Stimulated activated naive CD8-positive, alpha-beta T cell treated with anti-CD3 and anti-CD28 coated beads, Interleukin-15, amount 100 ng/mL, for 72 hours (primary cell): Measurements from ENCODE around the gene IGF1R.

Source experiments
- ATAC-seq: fragments of 150-1000 bp; cut with Tn5 transposase; 2 replicates; pipeline ENCODE4 v1.10.0; 2021; ENCODE audit warnings: mild to moderate bottlenecking, moderate library complexity
- DNase-seq, 2 donors: peaks; one replicate each; pipeline ENCODE4 v3.0.0; 2021 to 2022
- H3K27ac Mint-ChIP-seq, 2 donors: one replicate each; pipeline ENCODE4 v1.8.0; 2022; ENCODE audit warnings: mild to moderate bottlenecking in 2 of 2, mixed read lengths in 2 of 2, moderate library complexity in 2 of 2
- H3K27me3 Mint-ChIP-seq: one replicate; pipeline ENCODE4 v1.8.0; 2022; ENCODE audit warnings: mixed read lengths
- H3K4me1 Mint-ChIP-seq: one replicate; pipeline ENCODE4 v1.8.0; 2022; ENCODE audit warnings: mild to moderate bottlenecking, mixed read lengths
- H3K4me3 Mint-ChIP-seq, 2 donors: one replicate each; pipeline ENCODE4 v1.8.0; 2022; ENCODE audit warnings: mild to moderate bottlenecking in 2 of 2, mixed read lengths in 2 of 2, moderate library complexity in 1 of 2
- H3K9me3 Mint-ChIP-seq, 2 donors: one replicate each; pipeline ENCODE4 v1.8.0; 2022; ENCODE audit warnings: mixed read lengths in 2 of 2

Gene IGF1R

DNA sequence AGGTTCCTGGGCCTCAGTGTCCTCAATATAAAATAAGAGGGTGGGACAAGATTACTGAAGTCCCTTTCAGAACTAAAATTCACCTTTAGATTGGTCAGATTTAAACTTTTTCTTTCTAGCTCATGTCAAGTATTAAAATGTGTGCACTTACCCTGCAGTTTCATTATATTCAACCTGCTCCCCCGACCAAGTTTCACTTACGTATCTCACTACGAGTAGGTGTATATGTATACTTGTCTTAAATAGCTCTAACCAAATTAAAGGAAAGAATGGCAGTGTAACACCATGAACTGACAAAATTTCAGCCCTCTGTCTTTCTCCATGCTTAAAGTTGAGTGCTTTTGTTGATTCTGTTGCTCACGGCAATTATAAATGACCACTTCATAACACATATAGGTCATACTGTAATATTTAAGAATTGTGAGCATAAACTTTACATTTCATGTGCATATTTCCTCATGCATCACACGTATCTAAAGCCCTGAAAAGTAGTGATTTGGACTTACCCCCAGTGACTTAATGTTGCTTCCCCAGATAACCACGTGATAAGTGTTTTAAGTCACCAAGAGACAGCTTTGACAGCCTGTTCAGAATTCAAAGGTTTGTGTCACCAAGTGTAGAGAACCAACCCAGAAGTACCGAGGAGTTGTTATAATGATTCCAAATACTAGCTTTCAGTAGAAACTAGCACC, 289.2 kb downstream of the IGF1R start:
- peak overlapping the region in 1 of 2 donors; percentile 40 for H3K27ac Mint-ChIP-seq
- DNase-seq = no peak
- no peak overlapping the region for H3K4me3 Mint-ChIP-seq
- ATAC-seq = peak; percentile 91
- no peaks in the 10 kb centered on the region for H3K9me3 Mint-ChIP-seq
- H3K27me3 Mint-ChIP-seq = no peaks in the 10 kb centered on the region
- peaks cover 18% of the 10 kb centered on the region for H3K4me1 Mint-ChIP-seq

GRCh38 chr15:98938105-98938417, 289.7 kb downstream of the IGF1R start:
- H3K27ac Mint-ChIP-seq = peak overlapping the region in 1 of 2 donors; percentile 40
- peaks cover 18% of the 10 kb centered on the region for H3K4me1 Mint-ChIP-seq
- H3K27me3 Mint-ChIP-seq = no peaks in the 10 kb centered on the region
- no peak overlapping the region for H3K4me3 Mint-ChIP-seq
- ATAC-seq (peak; percentile 64), DNase-seq (no peak)
- H3K9me3 Mint-ChIP-seq = no peaks in the 10 kb centered on the region

DNA sequence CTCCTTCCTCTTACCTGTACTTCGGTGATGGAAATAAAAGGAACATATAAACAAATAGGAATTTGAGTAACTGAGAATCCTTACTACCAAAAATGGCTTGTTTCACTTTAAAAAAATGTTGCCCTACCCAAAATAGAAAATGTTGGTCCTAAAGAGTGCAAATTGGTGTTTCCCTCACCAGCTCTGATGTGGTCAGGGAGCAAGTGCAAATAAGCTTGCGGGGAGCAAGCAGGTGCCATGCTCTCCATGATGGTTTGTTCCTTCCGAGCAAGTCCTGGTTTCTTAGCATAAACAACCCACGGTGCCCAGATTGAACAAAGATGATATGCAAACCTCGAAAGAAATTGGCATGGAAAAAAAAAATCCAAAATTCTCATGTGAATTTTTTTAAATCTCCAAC, 290.5 kb downstream of the IGF1R start:
- DNase-seq = no peak
- Mint-ChIP-seq H3K27me3 (no peaks in the 10 kb centered on the region), H3K4me1 (peaks cover 18% of the 10 kb centered on the region), H3K4me3 (no peak overlapping the region), H3K9me3 (no peaks in the 10 kb centered on the region), H3K27ac (no peak overlapping the region)
- no peak for ATAC-seq

DNA sequence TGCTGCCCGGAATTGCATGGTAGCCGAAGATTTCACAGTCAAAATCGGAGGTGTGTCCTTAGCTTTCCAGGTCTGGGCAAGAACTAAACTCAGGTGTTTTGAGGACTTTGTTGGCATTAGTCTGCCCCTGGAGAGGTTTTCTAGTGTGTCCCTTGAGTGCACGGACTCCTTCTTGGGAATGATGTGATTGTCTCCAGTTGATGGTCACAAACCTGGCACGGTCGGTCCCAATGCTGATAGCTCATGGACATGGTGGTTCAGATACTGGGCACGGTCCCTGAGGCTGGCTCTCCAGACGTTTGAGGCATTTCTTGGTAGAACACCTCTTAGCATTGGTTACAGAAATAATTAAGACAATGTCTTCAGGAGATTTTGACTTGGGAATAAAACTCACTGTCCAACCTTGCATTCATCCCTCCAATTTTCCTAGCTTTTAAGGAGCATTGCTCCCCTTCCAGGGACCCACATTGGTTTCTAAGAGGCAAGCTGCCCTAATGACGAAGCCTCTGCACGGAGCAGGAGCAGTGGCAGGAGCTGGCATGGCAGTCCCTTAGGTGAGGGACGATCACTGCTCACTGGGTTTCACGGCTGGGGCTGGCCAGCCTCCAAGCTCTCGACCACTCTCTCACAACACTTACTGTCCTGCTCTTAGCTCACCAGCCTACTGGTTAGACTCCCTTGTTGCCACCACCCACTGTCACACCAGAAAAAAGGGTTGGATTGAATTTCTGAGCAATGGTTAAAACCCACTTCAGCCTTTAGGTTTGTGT, 291.2 kb downstream of the IGF1R start:
- DNase-seq (no peak), ATAC-seq (no peak)
- Mint-ChIP-seq H3K4me1 (peaks cover 18% of the 10 kb centered on the region), H3K27me3 (no peaks in the 10 kb centered on the region), H3K27ac (no peak overlapping the region), H3K9me3 (no peaks in the 10 kb centered on the region), H3K4me3 (no peak overlapping the region)

GRCh38 chr15:98941595-98942255, 293.4 kb downstream of the IGF1R start:
- no peaks in the 10 kb centered on the region for H3K9me3 Mint-ChIP-seq
- no peaks in the 10 kb centered on the region for H3K27me3 Mint-ChIP-seq
- ATAC-seq = no peak
- no peak for DNase-seq
- H3K4me1 Mint-ChIP-seq = peaks cover 17% of the 10 kb centered on the region
- H3K27ac Mint-ChIP-seq = no peak overlapping the region
- no peak overlapping the region for H3K4me3 Mint-ChIP-seq

- Mint-ChIP-seq H3K27ac (peak overlapping the region; percentile 19 to 44), H3K9me3 (no peaks in the 10 kb centered on the region), H3K4me3 (no peak overlapping the region), H3K4me1 (peaks cover 10% of the 10 kb centered on the region), H3K27me3 (no peaks in the 10 kb centered on the region)
- no peak for DNase-seq
- ATAC-seq = no peak
These were observed 294.1 kb downstream of the IGF1R start for GRCh38 chr15:98942431-98942830.

- Mint-ChIP-seq H3K4me1 (peaks cover 4% of the 10 kb centered on the region), H3K27ac (peak overlapping the region in 1 of 2 donors; percentile 92), H3K9me3 (no peaks in the 10 kb centered on the region), H3K4me3 (no peak overlapping the region), H3K27me3 (no peaks in the 10 kb centered on the region)
- DNase-seq (no peak), ATAC-seq (no peak)
These were observed 294.7 kb downstream of the IGF1R start for GRCh38 chr15:98943051-98943508.

DNA sequence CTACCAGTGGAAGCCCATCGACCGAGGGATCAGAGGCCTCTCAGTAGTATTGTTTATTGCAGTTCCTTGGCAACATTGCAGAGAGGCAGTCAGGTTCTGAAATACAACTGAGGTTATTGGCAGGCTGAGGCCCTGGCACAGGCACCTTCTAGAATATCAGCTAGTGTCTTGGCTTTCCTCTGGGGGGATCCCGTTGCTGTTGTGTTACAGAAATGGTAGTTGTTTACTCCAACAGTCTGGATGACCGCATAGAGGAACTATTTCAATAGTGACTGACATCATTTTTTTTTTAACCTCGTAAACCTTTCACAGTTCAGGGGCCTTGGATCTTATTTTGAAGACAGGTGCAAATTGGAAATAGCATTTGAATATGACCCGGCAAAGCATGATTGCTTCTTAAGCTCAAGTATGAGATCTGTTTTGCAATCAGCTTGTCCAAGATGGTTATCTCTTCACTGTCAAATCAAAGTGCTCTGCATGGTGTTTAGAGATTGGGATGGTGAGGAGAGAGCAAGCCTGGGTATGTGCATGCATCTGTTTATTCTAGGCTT, 295.3 kb downstream of the IGF1R start:
- no peaks in the 10 kb centered on the region for H3K9me3 Mint-ChIP-seq
- H3K4me1 Mint-ChIP-seq = no peaks in the 10 kb centered on the region
- no peak for ATAC-seq
- no peaks in the 10 kb centered on the region for H3K27me3 Mint-ChIP-seq
- DNase-seq = no peak
- H3K4me3 Mint-ChIP-seq = no peak overlapping the region
- no peak overlapping the region for H3K27ac Mint-ChIP-seq

DNA sequence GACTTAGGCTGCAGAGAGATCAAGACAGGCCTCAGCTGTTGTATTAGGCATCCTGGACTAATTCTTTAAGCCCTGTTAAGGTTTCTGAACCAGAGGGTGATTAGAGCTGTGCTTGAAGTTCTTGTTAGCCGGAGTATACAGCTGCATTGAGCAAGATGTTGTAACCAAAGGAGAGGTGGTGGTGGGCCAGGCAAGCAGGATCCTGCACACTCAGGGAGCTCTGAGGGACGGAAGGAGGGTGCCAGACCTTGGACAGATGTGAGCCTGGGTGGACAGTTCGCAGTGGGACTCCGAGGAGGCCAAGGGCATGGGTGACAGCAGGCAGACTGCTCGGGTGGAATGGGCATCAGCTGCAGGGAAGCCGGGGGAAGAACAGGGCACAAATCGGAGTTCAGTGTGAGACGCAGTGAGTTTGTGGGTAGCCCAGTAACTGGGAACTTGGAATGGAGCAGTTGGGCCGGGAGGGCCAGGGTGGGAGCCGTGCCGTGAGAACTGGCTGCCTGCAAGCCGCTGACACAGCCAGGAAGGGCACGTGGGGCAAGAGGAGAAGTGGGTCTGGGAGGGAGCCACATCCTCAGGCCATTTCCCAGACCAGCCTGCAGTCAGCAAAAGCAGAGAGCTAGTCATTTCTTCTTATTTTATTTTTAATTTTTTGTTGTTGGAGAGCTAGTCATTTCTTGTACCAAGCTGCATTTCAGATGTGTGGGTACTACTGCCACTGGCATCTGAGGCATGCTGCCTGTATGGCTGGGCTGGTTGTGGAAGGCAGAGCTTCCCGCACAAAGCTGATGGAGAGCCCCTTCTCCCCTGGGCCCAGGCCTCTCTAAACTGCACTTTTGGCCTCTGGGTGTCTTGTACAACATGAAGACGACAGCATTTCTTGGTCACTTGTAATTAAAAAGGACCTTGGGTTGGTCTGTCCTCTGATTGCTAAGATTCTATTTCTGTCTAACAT, 298.2 kb downstream of the IGF1R start:
- DNase-seq (no peak), ATAC-seq (no peak)
- no peaks in the 10 kb centered on the region for H3K27me3 Mint-ChIP-seq
- H3K4me3 Mint-ChIP-seq = no peak overlapping the region
- H3K27ac Mint-ChIP-seq = peak overlapping the region in 1 of 2 donors; percentile 6
- H3K9me3 Mint-ChIP-seq = no peaks in the 10 kb centered on the region
- peaks cover 7% of the 10 kb centered on the region for H3K4me1 Mint-ChIP-seq

- H3K27ac Mint-ChIP-seq = no peak overlapping the region
- peaks cover 25% of the 10 kb centered on the region for H3K4me1 Mint-ChIP-seq
- no peak for DNase-seq
- ATAC-seq = no peak
- no peak overlapping the region for H3K4me3 Mint-ChIP-seq
- no peaks in the 10 kb centered on the region for H3K27me3 Mint-ChIP-seq
- no peaks in the 10 kb centered on the region for H3K9me3 Mint-ChIP-seq
These were observed 300.1 kb downstream of the IGF1R start for GRCh38 chr15:98948456-98948855.

GRCh38 chr15:98948941-98949340, 300.6 kb downstream of the IGF1R start:
- no peaks in the 10 kb centered on the region for H3K9me3 Mint-ChIP-seq
- no peak overlapping the region for H3K4me3 Mint-ChIP-seq
- no peak for DNase-seq
- peaks cover 27% of the 10 kb centered on the region for H3K4me1 Mint-ChIP-seq
- H3K27me3 Mint-ChIP-seq = no peaks in the 10 kb centered on the region
- ATAC-seq = no peak
- H3K27ac Mint-ChIP-seq = no peak overlapping the region

- no peak overlapping the region for H3K4me3 Mint-ChIP-seq
- no peaks in the 10 kb centered on the region for H3K9me3 Mint-ChIP-seq
- ATAC-seq (no peak), DNase-seq (no peak)
- no peak overlapping the region for H3K27ac Mint-ChIP-seq
- H3K27me3 Mint-ChIP-seq = no peaks in the 10 kb centered on the region
- peaks cover 27% of the 10 kb centered on the region for H3K4me1 Mint-ChIP-seq
These were observed 301.3 kb downstream of the IGF1R start for GRCh38 chr15:98949624-98950023.

- DNase-seq = no peak
- no peak overlapping the region for H3K27ac Mint-ChIP-seq
- no peaks in the 10 kb centered on the region for H3K27me3 Mint-ChIP-seq
- peaks cover 27% of the 10 kb centered on the region for H3K4me1 Mint-ChIP-seq
- ATAC-seq = no peak
- no peaks in the 10 kb centered on the region for H3K9me3 Mint-ChIP-seq
- H3K4me3 Mint-ChIP-seq = no peak overlapping the region
These were observed 301.9 kb downstream of the IGF1R start for GRCh38 chr15:98950248-98950647.

DNA sequence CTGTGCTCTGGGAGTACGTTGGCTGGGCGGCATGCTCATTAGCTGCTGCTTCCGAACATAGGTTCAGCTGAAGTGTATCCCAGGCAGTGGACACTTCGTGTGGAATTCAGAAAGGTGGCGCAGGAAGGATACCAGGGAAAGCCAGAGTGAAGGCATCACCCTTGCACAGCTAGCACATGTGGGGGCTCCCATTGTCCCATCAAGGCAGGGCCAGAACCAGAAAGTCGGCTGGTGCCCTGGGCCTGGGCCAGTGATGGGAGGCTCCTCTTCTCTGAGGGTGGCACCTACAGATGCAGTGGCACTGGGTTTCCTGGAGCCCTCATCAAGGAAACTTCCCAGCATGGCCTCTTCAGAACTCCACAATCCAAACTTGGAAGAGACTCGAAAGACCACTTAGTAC, 302.7 kb downstream of the IGF1R start:
- DNase-seq (no peak), ATAC-seq (no peak)
- Mint-ChIP-seq H3K9me3 (no peaks in the 10 kb centered on the region), H3K27me3 (no peaks in the 10 kb centered on the region), H3K4me1 (peaks cover 27% of the 10 kb centered on the region), H3K4me3 (no peak overlapping the region), H3K27ac (peak overlapping the region in 1 of 2 donors; percentile 57)
